ENCODE data around the gene MLLT3. TPM values are rescaled to one million over a fixed set of nuclear protein-coding genes. Genes with fewer than 3 reads are reported as not detected.

The MLLT3 gene
- total and polyA plus RNA-seq, 10 donors: 2.8 to 15.2 (median 10.6) TPM

DNA sequence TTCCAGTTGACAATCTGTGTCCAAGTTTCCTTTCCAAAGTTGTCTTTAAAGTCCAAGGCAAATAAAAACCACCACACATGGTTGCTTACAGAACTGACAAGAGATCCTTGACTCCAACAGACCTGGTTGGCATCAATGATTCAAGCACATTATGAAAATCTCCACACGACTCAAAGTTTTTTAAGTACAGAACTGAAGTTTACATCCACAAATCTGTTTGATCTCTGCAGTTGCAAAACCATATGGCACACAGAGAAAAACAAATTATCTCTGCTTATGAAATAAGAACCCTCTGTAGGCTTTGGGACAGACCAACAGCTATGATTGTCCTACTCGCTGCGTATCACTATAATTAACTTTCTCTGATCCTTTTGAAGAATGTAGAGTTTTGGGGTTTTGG, 60.8 kb downstream of the MLLT3 start:
- Histone ChIP-seq H3K27ac (no peak overlapping the region), H3K9me3 (no peaks in the 10 kb centered on the region), H3K36me3 (no peaks in the 10 kb centered on the region), H3K4me1 (peaks cover 0 to 24% (median 9%) of the 10 kb centered on the region in 6 donors), H3K4me3 (no peak overlapping the region), H3K27me3 (replicated peaks in 1 of 7) (no peaks in the 10 kb centered on the region)
- intact Hi-C loops (cut with DNase I; ENCODE audit: low total_unique reads): no loop called here
- no peak for DNase-seq
- 85 to 93% (median 90%) methylated on average over 3 of the region's 3 CpGs for WGBS, 5 donors
- TF ChIP-seq, protein P1, sequence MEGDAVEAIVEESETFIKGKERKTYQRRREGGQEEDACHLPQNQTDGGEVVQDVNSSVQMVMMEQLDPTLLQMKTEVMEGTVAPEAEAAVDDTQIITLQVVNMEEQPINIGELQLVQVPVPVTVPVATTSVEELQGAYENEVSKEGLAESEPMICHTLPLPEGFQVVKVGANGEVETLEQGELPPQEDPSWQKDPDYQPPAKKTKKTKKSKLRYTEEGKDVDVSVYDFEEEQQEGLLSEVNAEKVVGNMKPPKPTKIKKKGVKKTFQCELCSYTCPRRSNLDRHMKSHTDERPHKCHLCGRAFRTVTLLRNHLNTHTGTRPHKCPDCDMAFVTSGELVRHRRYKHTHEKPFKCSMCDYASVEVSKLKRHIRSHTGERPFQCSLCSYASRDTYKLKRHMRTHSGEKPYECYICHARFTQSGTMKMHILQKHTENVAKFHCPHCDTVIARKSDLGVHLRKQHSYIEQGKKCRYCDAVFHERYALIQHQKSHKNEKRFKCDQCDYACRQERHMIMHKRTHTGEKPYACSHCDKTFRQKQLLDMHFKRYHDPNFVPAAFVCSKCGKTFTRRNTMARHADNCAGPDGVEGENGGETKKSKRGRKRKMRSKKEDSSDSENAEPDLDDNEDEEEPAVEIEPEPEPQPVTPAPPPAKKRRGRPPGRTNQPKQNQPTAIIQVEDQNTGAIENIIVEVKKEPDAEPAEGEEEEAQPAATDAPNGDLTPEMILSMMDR (IDR thresholded peaks at IDR 0.05 in 8 of 11, conservative IDR thresholded peaks at IDR 0.05 in 3 of 11): no peak
- TF ChIP-seq POLR2AphosphoS5 (IDR thresholded peaks at IDR 0.05) (no peak), POLR2A (IDR thresholded peaks at IDR 0.05) (no peak)

DNA sequence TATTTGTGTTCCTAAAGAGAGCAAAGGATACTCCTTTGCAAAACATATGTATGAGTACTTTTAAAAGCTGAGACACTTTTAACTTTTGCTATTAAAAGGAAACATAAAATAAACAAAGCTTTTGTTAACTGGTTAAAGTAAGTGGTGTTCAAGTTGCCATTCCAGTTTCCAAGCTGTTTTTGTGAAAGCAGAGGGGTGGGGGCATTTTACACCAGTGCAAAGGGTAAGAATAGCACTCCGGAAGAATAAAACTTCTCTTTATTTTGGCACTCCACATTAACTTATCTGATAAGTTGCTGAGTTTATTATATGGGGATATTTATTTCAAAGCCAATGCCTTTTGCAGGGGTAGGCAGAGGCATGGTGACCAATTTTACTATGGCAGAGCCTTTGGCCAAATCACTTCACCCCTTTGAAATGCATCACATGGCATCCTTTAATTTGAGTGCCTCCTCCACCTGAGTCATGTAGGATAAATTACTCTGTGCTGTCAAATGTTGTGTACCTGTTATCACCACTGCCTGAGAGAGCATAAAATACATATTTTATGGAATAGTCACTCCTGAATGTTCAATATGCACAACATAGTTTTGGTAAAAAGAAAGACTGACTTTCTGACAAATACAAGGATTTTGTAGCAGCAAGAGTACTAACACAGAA, 62.9 kb downstream of the MLLT3 start:
- no peak overlapping the region for H3K4me3 ChIP-seq
- no peak overlapping the region for H3K27ac ChIP-seq
- H3K27me3 ChIP-seq (replicated peaks in 1 of 7): no peaks in the 10 kb centered on the region
- intact Hi-C loops (cut with DNase I; ENCODE audit: low total_unique reads): no loop called here
- 79 to 93% (median 83%) methylated on average over 1 of the region's 1 CpG for WGBS, 5 donors
- DNase-seq: no peak
- H3K4me1 ChIP-seq: peaks cover 0 to 35% (median 13%) of the 10 kb centered on the region in 6 donors
- TF ChIP-seq POLR2A (IDR thresholded peaks at IDR 0.05) (no peak), POLR2AphosphoS5 (IDR thresholded peaks at IDR 0.05) (no peak)
- TF ChIP-seq, protein P1 (IDR thresholded peaks at IDR 0.05 in 8 of 11, conservative IDR thresholded peaks at IDR 0.05 in 3 of 11): no peak
- no peaks in the 10 kb centered on the region for H3K36me3 ChIP-seq
- H3K9me3 ChIP-seq: no peaks in the 10 kb centered on the region

DNA sequence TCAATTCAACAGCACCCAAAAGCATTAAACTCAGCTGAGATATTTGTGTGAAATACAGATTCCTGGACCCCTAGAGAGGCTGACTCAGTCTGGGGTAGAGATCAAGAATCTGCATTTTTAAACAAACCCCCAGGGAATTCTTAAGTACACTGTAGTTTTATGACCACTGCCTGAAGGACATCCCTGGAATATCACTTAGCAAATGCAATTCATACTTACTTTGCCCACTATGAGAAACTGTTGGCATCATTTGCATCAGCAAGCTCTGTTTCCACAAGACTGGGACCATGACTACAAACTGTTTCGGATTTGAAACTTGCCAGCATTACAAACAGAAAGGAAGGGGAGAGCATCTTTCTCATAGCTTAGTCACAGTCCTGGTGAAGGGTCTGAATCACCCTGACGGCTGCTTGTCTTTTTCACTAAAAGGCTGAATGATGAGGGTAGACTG, 63.7 kb downstream of the MLLT3 start:
- TF ChIP-seq, protein P1 (IDR thresholded peaks at IDR 0.05 in 8 of 11, conservative IDR thresholded peaks at IDR 0.05 in 3 of 11): no peak
- TF ChIP-seq POLR2AphosphoS5 (IDR thresholded peaks at IDR 0.05): no peak
- no peak for TF ChIP-seq POLR2A (IDR thresholded peaks at IDR 0.05)
- Histone ChIP-seq H3K4me3 (no peak overlapping the region), H3K36me3 (no peaks in the 10 kb centered on the region), H3K27ac (no peak overlapping the region), H3K27me3 (replicated peaks in 1 of 7) (no peaks in the 10 kb centered on the region), H3K9me3 (no peaks in the 10 kb centered on the region), H3K4me1 (peaks cover 0 to 37% (median 18%) of the 10 kb centered on the region in 6 donors)
- intact Hi-C loops (cut with DNase I; ENCODE audit: low total_unique reads): no loop called here
- no peak for DNase-seq
- WGBS, 5 donors: 72 to 86% (median 82%) methylated on average over 2 of the region's 2 CpGs

DNA sequence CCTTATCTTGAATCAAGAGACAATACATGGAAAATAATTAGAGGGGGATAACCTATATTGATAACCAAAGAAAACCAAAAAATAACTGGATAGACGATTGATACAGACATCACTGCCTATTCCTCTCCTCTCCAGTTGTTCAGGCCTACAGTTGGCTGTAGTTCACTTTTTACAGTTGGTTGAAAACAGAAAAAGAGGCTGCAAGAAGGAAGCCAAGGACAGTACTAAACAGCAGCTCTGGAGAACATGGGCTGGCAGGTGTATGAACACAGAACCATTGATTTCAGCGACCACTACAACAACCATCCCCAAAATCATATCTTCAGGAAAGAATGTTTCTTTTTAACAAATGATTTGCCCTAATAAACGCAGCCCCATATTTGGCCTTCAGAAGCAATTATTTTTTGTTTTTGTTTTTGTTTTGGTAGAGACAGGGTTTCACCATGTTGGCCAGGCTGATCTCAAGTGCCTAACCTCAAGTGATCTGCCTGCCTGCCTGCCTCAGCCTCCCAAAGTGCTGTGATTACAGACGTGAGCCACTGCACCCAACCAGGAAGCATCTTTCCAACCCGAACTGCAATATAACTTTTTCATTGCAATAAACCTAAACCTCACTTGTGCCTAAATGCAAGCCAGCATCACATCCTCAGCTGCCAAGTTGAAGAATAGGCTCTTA, 64.3 kb downstream of the MLLT3 start:
- intact Hi-C loops (cut with DNase I; ENCODE audit: low total_unique reads): no loop called here
- H3K27ac ChIP-seq: no peak overlapping the region

More for the DNA sequence above, 64.3 kb downstream of the MLLT3 start:
- WGBS, 5 donors: 41 to 74% (median 43%) methylated on average over 5 of the region's 5 CpGs
- Histone ChIP-seq H3K27me3 (replicated peaks in 1 of 7) (no peaks in the 10 kb centered on the region), H3K4me3 (no peak overlapping the region), H3K36me3 (no peaks in the 10 kb centered on the region), H3K4me1 (peaks cover 0 to 43% (median 23%) of the 10 kb centered on the region in 6 donors), H3K9me3 (no peaks in the 10 kb centered on the region)
- no peak for DNase-seq
- TF ChIP-seq POLR2A (IDR thresholded peaks at IDR 0.05): no peak
- TF ChIP-seq, protein P1 (IDR thresholded peaks at IDR 0.05 in 8 of 11, conservative IDR thresholded peaks at IDR 0.05 in 3 of 11): no peak
- TF ChIP-seq POLR2AphosphoS5 (IDR thresholded peaks at IDR 0.05): no peak

Data from spleen (tissue), 11 donors.